Measurements from ENCODE around the gene RAB1B. TPM values are rescaled to one million over a fixed set of nuclear protein-coding genes. Genes with fewer than 3 reads are reported as not detected.

Gene RAB1B
- total RNA-seq, 4 donors from 2014 or later = 46.3 to 95.3 (median 68.6) TPM

- TF ChIP-seq, protein P1, sequence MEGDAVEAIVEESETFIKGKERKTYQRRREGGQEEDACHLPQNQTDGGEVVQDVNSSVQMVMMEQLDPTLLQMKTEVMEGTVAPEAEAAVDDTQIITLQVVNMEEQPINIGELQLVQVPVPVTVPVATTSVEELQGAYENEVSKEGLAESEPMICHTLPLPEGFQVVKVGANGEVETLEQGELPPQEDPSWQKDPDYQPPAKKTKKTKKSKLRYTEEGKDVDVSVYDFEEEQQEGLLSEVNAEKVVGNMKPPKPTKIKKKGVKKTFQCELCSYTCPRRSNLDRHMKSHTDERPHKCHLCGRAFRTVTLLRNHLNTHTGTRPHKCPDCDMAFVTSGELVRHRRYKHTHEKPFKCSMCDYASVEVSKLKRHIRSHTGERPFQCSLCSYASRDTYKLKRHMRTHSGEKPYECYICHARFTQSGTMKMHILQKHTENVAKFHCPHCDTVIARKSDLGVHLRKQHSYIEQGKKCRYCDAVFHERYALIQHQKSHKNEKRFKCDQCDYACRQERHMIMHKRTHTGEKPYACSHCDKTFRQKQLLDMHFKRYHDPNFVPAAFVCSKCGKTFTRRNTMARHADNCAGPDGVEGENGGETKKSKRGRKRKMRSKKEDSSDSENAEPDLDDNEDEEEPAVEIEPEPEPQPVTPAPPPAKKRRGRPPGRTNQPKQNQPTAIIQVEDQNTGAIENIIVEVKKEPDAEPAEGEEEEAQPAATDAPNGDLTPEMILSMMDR (IDR thresholded peaks at IDR 0.05; ENCODE audit: low read depth) = no peak
These were observed 7.7 kb downstream of the RAB1B start for GRCh38 chr11:66275984-66276612.

DNA sequence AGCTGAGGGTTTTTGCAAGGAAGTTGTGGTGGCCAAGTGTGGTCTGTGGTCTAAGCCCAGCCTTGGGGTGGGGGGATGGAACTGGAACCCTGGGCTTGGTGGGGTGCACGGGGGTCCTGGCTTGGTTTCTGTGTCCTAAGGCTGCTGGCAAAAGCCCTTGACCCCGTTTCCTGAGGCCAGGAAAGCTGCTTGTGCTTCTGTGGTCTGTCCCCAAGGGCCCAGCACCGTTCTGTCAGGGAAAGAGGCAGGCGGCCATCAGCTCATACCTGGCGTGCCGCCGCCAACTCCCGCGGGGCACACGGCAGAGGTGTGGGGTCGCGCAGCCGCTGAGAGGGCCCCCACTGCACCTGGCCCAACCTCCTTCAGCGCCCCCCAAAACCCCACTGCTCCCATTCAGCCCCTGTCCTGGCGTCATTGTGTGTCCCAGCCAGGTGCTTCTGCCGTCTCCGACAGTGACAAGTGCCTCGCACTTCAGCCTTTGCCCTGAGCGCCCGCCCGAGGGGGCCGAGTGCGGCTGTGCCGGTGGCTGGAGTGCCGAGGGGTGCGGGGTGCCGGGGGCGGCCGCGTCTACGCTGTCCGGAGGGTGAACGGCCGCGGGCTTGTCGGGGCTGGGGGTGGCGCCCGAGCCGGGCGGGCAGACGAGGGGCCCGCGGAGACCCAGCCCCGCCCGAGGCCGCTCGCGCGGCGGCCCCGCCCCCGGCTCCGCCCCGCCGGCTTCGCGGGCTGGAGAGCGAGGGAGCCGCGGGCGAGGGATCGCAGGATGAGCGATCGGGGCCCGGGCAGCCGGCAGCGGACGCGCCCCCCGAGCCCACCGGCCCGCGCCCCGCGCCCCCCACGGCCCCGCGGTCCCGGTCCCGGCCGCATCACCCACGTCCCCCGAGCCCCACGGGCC is 9.3 kb downstream of the RAB1B start, which contains the start of gene CNIH2:
CNIH2 (plus strand) TSS at position 705 of the 892 bp plus-strand sequence. CDS start 282 bp downstream, outside the sequence.
- TF ChIP-seq, protein P1 (IDR thresholded peaks at IDR 0.05; ENCODE audit: low read depth) = no peak

DNA sequence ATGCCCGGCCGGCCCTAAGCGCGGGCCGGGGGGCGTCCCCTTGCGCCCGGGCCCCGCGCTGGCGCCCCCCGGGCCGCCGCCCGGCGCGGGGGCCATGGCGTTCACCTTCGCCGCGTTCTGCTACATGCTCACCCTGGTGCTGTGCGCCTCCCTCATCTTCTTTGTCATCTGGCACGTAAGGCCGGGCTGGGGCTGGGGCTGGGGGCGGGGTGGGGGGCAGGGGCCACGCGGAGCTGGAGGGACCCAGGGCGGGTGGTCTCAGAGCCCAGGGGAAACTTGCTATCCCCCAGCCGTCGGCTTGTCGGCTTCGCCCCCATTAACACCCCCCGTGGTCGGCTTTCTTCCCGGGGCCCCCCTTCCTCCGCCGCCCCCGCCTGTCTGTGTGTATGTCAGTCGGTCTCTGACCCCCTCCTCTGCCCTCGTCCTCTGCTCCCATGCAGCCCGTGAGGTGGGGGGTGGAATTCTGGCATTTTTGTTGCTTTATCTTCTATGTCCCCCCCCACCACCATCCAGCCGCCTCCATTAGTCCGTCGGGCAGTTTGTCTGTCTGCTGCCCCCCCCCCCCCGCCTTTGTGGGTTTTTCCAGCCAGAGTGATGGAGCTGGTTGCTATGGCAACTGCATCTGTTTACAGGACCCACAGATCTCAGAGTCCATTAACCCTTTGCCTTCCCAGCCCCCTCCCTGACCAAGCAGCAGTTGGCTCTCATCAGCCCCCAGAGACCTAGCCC is 10.1 kb downstream of the RAB1B start:
- TF ChIP-seq, protein P1 (IDR thresholded peaks at IDR 0.05; ENCODE audit: low read depth) = no peak

GRCh38 chr11:66279092-66279734 is 10.8 kb downstream of the RAB1B start:
- TF ChIP-seq, protein P1 (IDR thresholded peaks at IDR 0.05; ENCODE audit: low read depth) = no peak

- TF ChIP-seq, protein P1 (IDR thresholded peaks at IDR 0.05; ENCODE audit: low read depth) = no peak
These were observed 12.0 kb downstream of the RAB1B start for GRCh38 chr11:66280428-66280827.

DNA sequence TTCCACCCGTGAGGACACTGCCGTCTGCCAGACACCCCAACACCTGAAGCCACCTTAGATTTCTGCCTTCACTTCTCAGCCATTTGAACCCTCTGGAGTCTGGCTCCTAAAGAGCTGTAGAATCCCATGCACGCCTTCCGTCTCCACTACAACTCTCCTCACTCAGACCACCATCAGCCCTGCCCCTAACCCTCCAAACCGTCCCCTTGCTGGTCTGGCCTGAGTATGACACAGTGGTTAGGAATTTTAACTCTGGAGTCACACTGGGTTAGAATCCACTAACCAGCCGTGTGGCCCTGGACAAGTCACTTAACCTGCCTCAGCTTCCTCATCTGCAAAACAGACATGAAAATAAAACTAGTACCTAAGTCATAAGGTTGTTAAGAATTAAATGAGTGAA is 12.6 kb downstream of the RAB1B start:
- TF ChIP-seq, protein P1 (IDR thresholded peaks at IDR 0.05; ENCODE audit: low read depth) = no peak
